Hepatic stellate cell (primary cell): ENCODE measurements around the gene ZNF536.

Source experiments
- DNase-seq: peaks from one replicate; pipeline ENCODE4 v3.0.0; 2011; ENCODE audit warnings: low spot score

The ZNF536 gene

GRCh38 chr19:30363073-30363472 is 9.1 kb upstream of the ZNF536 start:
- DNase-seq = no peak

GRCh38 chr19:30364866-30365800 is 7.1 kb upstream of the ZNF536 start:
- DNase-seq = no peak

GRCh38 chr19:30366282-30366681 is 5.9 kb upstream of the ZNF536 start:
- no peak for DNase-seq

- DNase-seq = no peak
Measured at GRCh38 chr19:30367006-30367405, 5.2 kb upstream of the ZNF536 start.

- DNase-seq = no peak
Measured at GRCh38 chr19:30367421-30367820, 4.8 kb upstream of the ZNF536 start.

GRCh38 chr19:30369833-30370232 is 2.4 kb upstream of the ZNF536 start:
- no peak for DNase-seq

- no peak for DNase-seq
Measured at GRCh38 chr19:30371161-30371836, 885 bp upstream of the ZNF536 start.

- DNase-seq = no peak
Measured at GRCh38 chr19:30373593-30373992, 1.4 kb downstream of the ZNF536 start.

- no peak for DNase-seq
Measured at GRCh38 chr19:30374539-30374864, 2.3 kb downstream of the ZNF536 start.

GRCh38 chr19:30374865-30375552 is 2.8 kb downstream of the ZNF536 start:
- DNase-seq = no peak

- DNase-seq = no peak
Measured at GRCh38 chr19:30375553-30376031, 3.4 kb downstream of the ZNF536 start.

GRCh38 chr19:30376272-30376671 is 4.1 kb downstream of the ZNF536 start:
- no peak for DNase-seq

GRCh38 chr19:30376826-30377425 is 4.7 kb downstream of the ZNF536 start:
- no peak for DNase-seq

GRCh38 chr19:30378701-30379100 is 6.5 kb downstream of the ZNF536 start:
- DNase-seq = no peak

- no peak for DNase-seq
Measured at GRCh38 chr19:30379841-30380610, 7.8 kb downstream of the ZNF536 start.

GRCh38 chr19:30381366-30381765 is 9.2 kb downstream of the ZNF536 start:
- DNase-seq = no peak

- DNase-seq = no peak
Measured at GRCh38 chr19:30385174-30385573, 13.0 kb downstream of the ZNF536 start.

- DNase-seq = no peak
Measured at GRCh38 chr19:30385666-30386065, 13.5 kb downstream of the ZNF536 start.

GRCh38 chr19:30386551-30387143 is 14.5 kb downstream of the ZNF536 start:
- no peak for DNase-seq

GRCh38 chr19:30387311-30388115 is 15.3 kb downstream of the ZNF536 start:
- DNase-seq = no peak
